Cardiac fibroblast (primary cell): Measurements from ENCODE around the gene FGGY.

Source experiments
- DNase-seq, 2 donors: peaks; one replicate each; pipeline versions ENCODE4 v3.0.0 to v3.0.0-alpha.2; 2010; ENCODE audit warnings: low read depth in 2 of 2
- H3K4me3 ChIP-seq, 2 donors: replicated peaks in 1 of 2; 1 replicate in 1 of 2; 2 replicates in 1 of 2; pipeline ENCODE4 v1.5.1; 2011; ENCODE audit warnings: low read depth in 2 of 2, low read length in 2 of 2, mild to moderate bottlenecking in 2 of 2, moderate library complexity in 1 of 2
- CTCF ChIP-seq: IDR thresholded peaks from one replicate; pipeline ENCODE4 v1.5.1; 2011; ENCODE audit warnings: low read depth, mild to moderate bottlenecking, low read length, inconsistent platforms

FGGY gene

GRCh38 chr1:59377350-59377904 lies 80.5 kb downstream of the FGGY start:
- no peak for TF ChIP-seq CTCF

GRCh38 chr1:59378621-59379370 lies 81.9 kb downstream of the FGGY start:
- DNase-seq = peak; percentile 17 to 31
- no peak for TF ChIP-seq CTCF
- H3K4me3 ChIP-seq = no peak overlapping the region

More at GRCh38 chr1:59377350-59377904, 80.5 kb downstream of the FGGY start:
- no peak overlapping the region for H3K4me3 ChIP-seq
- no peak for DNase-seq

- no peak for TF ChIP-seq CTCF
- no peak overlapping the region for H3K4me3 ChIP-seq
- DNase-seq = no peak
Observed at GRCh38 chr1:59379371-59379728, 82.5 kb downstream of the FGGY start.

- no peak overlapping the region for H3K4me3 ChIP-seq
- TF ChIP-seq CTCF = no peak
- DNase-seq = no peak
Observed at GRCh38 chr1:59383963-59384362, 87.1 kb downstream of the FGGY start.

- no peak overlapping the region for H3K4me3 ChIP-seq
- no peak for TF ChIP-seq CTCF
- no peak for DNase-seq
Observed at GRCh38 chr1:59384443-59384842, 87.5 kb downstream of the FGGY start.

GRCh38 chr1:59388191-59388590 lies 91.3 kb downstream of the FGGY start:
- DNase-seq = no peak
- H3K4me3 ChIP-seq = no peak overlapping the region
- no peak for TF ChIP-seq CTCF
